ENCODE data around the gene GUCD1.
"Not testable (repeated sequence)": the region's sequence is repeated elsewhere in the genome, so short reads cannot be mapped to it uniquely, and the experiment has no call there.

- TF ChIP-seq, protein P1, sequence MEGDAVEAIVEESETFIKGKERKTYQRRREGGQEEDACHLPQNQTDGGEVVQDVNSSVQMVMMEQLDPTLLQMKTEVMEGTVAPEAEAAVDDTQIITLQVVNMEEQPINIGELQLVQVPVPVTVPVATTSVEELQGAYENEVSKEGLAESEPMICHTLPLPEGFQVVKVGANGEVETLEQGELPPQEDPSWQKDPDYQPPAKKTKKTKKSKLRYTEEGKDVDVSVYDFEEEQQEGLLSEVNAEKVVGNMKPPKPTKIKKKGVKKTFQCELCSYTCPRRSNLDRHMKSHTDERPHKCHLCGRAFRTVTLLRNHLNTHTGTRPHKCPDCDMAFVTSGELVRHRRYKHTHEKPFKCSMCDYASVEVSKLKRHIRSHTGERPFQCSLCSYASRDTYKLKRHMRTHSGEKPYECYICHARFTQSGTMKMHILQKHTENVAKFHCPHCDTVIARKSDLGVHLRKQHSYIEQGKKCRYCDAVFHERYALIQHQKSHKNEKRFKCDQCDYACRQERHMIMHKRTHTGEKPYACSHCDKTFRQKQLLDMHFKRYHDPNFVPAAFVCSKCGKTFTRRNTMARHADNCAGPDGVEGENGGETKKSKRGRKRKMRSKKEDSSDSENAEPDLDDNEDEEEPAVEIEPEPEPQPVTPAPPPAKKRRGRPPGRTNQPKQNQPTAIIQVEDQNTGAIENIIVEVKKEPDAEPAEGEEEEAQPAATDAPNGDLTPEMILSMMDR (IDR thresholded peaks at IDR 0.05; ENCODE audit: insufficient read depth, low read length, poor library complexity, severe bottlenecking): not testable (repeated sequence)
- TF ChIP-seq EZH2phosphoT487 (conservative IDR thresholded peaks at IDR 0.05; ENCODE audit: low read length): not testable (repeated sequence)
These were observed 45.2 kb upstream of the GUCD1 start for GRCh38 chr22:24599958-24600715.

Measured in SU-DHL-6 (cell line).